Esophagus squamous epithelium (tissue), 5 donors: ENCODE results near the gene BTBD18. TPM values are rescaled to one million over a fixed set of nuclear protein-coding genes. Genes with fewer than 3 reads are reported as not detected.

ENCODE experiments used
- DNase-seq: peaks from one replicate; lab custom pipeline; 2025; lab: John Stamatoyannopoulos, UW
- H3K27ac ChIP-seq, 4 donors: fragments of 200-600 bp; sonication (generic); one replicate each; pipeline ENCODE4 v1.5.1; 2016 to 2019; ENCODE audit warnings: mild to moderate bottlenecking in 1 of 4
- H3K27me3 ChIP-seq, 4 donors: fragments of 200-600 bp; sonication (generic); 1 replicate in 3 of 4; 2 replicates in 1 of 4; pipeline versions ENCODE4 v1.5.1 to v1.6.0; 2017 to 2021; ENCODE audit warnings: antibody characterized with exemption in 1 of 4
- H3K36me3 ChIP-seq, 3 donors: fragments of 200-600 bp; sonication (generic); one replicate each; pipeline ENCODE4 v1.5.1; 2016 to 2019
- H3K4me1 ChIP-seq, 3 donors: fragments of 200-600 bp; sonication (generic); one replicate each; pipeline ENCODE4 v1.5.1; 2017 to 2019
- H3K4me3 ChIP-seq, 4 donors: fragments of 200-600 bp; sonication (generic); 1 replicate in 3 of 4; 2 replicates in 1 of 4; pipeline ENCODE4 v1.5.1; 2016 to 2019; ENCODE audit warnings: mild to moderate bottlenecking in 2 of 4, moderate library complexity in 1 of 4
- H3K9me3 ChIP-seq, 3 donors: fragments of 200-600 bp; sonication (generic); one replicate each; pipeline ENCODE4 v1.5.1; 2016 to 2019
- POLR2A ChIP-seq, 4 donors: fragments of 450-650 bp; IDR thresholded peaks; one replicate each; pipeline ENCODE4 v1.6.1; 2017; ENCODE audit warnings: antibody characterized with exemption in 4 of 4, mild to moderate bottlenecking in 4 of 4, moderate library complexity in 3 of 4
- WGBS, 2 donors: methylation state at CpG; one replicate each; pipeline ENCODE4 v1.1.5; 2018; 5-methylcytosine and 5-hydroxymethylcytosine counted together
- intact Hi-C: fragments of 100-400 bp; cut with DNase I; formaldehyde crosslinking; loops from one replicate; pipeline ENCODE4 v1.15.0; 2022
- total RNA-seq, 4 donors: library from RNA; depleted of rRNA; stranded (reverse); fragments of >200 nt; gene quantifications; one replicate each; pipeline ENCODE4 v1.1.0, GENCODE V29; 2016
- TF ChIP-seq, protein P1 (sequence below), 6 experiments: fragments of 450-650 bp in 4 of 6; fragments of 200-600 bp in 2 of 6; sonication (generic) in 2 of 6; IDR thresholded peaks; one replicate each; pipeline ENCODE4 v1.5.1; 2016 to 2019; ENCODE audit warnings: antibody characterized with exemption in 6 of 6, mild to moderate bottlenecking in 4 of 6, moderate library complexity in 4 of 6
- donor health status: DM: yes; HTN: yes; CAD: no.

Gene BTBD18
- total RNA-seq, 4 donors from 2014 or later = not detected

DNA sequence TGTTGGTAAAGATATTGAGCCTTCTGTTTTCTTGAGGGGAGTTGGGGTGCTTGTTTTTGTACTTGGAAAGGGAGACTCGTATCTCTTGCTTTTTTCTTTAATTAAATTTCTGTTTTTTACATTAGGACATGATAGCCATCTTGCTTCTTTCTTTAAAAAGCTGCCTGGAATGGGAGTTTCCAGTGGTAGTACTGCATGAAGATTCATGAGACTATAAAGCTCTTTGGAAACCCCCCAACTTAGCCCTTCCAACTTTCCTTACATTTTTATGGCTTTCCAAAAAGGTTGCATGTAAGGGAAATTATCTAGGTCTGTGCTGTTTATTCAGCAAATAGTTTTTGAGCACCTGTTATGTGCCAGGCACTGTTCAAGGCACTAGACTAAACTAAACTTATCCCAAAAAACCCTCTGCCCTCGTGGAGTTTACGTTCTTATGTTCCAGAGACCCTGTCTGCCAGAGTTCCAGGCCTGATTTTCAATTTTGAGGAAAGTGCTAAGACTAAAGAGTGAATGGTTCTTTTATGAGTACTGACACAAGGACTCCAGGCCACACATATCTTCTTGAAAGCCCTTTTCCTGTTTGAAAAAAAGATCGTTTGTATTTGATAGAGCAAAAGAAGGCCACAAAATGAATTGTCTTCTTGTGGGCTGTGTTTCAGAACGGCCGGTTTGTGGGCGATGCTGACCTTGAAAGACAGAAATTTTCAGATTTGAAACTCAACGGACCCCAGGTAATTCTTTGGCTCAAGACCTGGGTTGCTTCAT, 41.9 kb upstream of the BTBD18 start:
- H3K9me3 ChIP-seq = no peaks in the 10 kb centered on the region
- H3K27ac ChIP-seq = peak overlapping the region; percentile 68 to 92 (median 82)
- whole genome bisulfite sequencing, 2 donors = 66 to 71% methylated on average over 8 of the region's 8 CpGs
- peaks cover 21 to 96% (median 54%) of the 10 kb centered on the region in 3 donors for H3K4me1 ChIP-seq
- no peak for DNase-seq
- H3K36me3 ChIP-seq = peaks cover 9 to 74% (median 17%) of the 10 kb centered on the region in 3 donors
- intact Hi-C loops = no loop called here
- no peaks in the 10 kb centered on the region for H3K27me3 ChIP-seq
- H3K4me3 ChIP-seq = no peak overlapping the region
- no peak for TF ChIP-seq POLR2A (IDR thresholded peaks at IDR 0.05)
- TF ChIP-seq, protein P1, sequence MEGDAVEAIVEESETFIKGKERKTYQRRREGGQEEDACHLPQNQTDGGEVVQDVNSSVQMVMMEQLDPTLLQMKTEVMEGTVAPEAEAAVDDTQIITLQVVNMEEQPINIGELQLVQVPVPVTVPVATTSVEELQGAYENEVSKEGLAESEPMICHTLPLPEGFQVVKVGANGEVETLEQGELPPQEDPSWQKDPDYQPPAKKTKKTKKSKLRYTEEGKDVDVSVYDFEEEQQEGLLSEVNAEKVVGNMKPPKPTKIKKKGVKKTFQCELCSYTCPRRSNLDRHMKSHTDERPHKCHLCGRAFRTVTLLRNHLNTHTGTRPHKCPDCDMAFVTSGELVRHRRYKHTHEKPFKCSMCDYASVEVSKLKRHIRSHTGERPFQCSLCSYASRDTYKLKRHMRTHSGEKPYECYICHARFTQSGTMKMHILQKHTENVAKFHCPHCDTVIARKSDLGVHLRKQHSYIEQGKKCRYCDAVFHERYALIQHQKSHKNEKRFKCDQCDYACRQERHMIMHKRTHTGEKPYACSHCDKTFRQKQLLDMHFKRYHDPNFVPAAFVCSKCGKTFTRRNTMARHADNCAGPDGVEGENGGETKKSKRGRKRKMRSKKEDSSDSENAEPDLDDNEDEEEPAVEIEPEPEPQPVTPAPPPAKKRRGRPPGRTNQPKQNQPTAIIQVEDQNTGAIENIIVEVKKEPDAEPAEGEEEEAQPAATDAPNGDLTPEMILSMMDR (IDR thresholded peaks at IDR 0.05) = no peak

GRCh38 chr11:57792870-57793269, 41.3 kb upstream of the BTBD18 start:
- Histone ChIP-seq H3K36me3 (peaks cover 9 to 68% (median 17%) of the 10 kb centered on the region in 3 donors), H3K4me1 (peaks cover 24 to 96% (median 52%) of the 10 kb centered on the region in 3 donors), H3K9me3 (no peaks in the 10 kb centered on the region), H3K4me3 (peak overlapping the region in 1 of 4 donors; percentile 16), H3K27ac (peak overlapping the region; percentile 68 to 92 (median 82)), H3K27me3 (no peaks in the 10 kb centered on the region)
- intact Hi-C loops = no loop called here
- TF ChIP-seq, protein P1 (IDR thresholded peaks at IDR 0.05) = no peak
- TF ChIP-seq POLR2A (IDR thresholded peaks at IDR 0.05) = no peak
- DNase-seq = no peak

DNA sequence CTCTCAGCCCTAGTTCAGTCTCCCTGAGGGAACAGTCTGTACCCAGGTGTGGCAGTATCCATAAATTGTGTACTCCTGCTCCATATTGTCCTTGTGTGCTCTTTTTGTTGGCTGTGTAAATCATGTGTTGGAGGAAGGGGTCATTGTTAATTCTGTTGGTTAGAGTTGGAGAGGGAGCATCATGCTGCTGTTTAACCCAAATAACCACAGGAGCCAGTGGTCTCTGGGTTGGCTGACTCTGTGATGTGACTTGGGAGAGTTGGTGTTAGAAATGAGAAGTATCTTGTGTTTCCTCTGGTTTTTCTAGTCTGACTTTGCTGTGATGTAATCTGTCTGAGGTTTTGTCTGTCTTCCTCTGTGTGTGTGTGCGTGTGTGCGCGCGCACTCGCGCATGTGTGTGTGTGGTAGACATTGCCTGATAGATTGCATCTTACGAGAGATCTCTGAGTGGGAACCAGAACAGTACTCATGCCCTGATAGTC, 40.5 kb upstream of the BTBD18 start:
- DNase-seq = peak; percentile 62
- Histone ChIP-seq H3K9me3 (no peaks in the 10 kb centered on the region), H3K4me1 (peaks cover 28 to 96% (median 54%) of the 10 kb centered on the region in 3 donors), H3K27me3 (no peaks in the 10 kb centered on the region), H3K36me3 (peaks cover 9 to 60% (median 17%) of the 10 kb centered on the region in 3 donors), H3K4me3 (peak overlapping the region in 1 of 4 donors; percentile 16), H3K27ac (peak overlapping the region; percentile 68 to 92 (median 82))
- intact Hi-C loops = no loop called here
- 73 to 75% methylated on average over 7 of the region's 7 CpGs for WGBS, 2 donors
- TF ChIP-seq POLR2A (IDR thresholded peaks at IDR 0.05) = no peak
- TF ChIP-seq, protein P1 (IDR thresholded peaks at IDR 0.05) = no peak

DNA sequence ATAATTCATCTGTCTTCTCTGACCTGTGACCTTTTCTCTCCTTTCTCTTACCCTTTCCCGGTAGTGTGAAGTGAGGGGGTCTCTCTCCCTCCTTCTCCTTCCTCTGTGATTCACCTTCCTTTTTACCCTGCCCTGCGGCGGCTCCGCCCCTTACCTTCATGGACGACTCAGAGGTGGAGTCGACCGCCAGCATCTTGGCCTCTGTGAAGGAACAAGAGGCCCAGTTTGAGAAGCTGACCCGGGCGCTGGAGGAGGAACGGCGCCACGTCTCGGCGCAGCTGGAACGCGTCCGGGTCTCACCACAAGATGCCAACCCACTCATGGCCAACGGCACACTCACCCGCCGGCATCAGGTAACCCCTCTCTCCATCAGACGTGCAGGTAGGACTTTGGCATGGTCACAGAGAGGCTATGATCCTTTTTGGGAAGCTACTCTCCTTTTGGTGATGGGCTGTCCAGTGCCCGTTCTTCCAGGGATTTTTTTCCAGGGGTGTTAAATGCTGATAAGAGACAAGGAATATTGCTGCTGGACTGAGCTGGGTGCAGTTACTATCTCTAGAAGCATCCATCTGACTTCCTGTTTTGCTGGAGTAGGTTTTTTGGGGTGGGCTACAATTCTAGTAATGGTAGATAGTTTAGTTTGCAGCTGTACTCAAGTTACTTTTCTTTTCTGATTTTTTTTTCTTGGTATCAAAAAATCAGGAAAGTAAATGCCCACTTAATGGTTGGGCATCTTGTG, 39.9 kb upstream of the BTBD18 start:
- peaks cover 5 to 54% (median 13%) of the 10 kb centered on the region in 3 donors for H3K36me3 ChIP-seq
- H3K4me3 ChIP-seq = no peak overlapping the region
- peak overlapping the region; percentile 68 to 92 (median 82) for H3K27ac ChIP-seq
- TF ChIP-seq POLR2A (IDR thresholded peaks at IDR 0.05) = no peak
- TF ChIP-seq, protein P1 (IDR thresholded peaks at IDR 0.05) = no peak
- intact Hi-C loops = no loop called here
- DNase-seq = no peak
- WGBS, 2 donors = 77 to 86% methylated on average over 4 to 7 of the region's 22 CpGs
- no peaks in the 10 kb centered on the region for H3K9me3 ChIP-seq
- no peaks in the 10 kb centered on the region for H3K27me3 ChIP-seq
- peaks cover 35 to 96% (median 60%) of the 10 kb centered on the region in 3 donors for H3K4me1 ChIP-seq

GRCh38 chr11:57788703-57789088, 37.1 kb upstream of the BTBD18 start:
- no peak overlapping the region for H3K4me3 ChIP-seq
- H3K4me1 ChIP-seq = peaks cover 48 to 100% (median 73%) of the 10 kb centered on the region in 3 donors
- H3K9me3 ChIP-seq = no peaks in the 10 kb centered on the region
- intact Hi-C loops = no loop called here
- peak overlapping the region; percentile 2 to 92 (median 80) for H3K27ac ChIP-seq
- TF ChIP-seq POLR2A (IDR thresholded peaks at IDR 0.05) = no peak
- TF ChIP-seq, protein P1 (IDR thresholded peaks at IDR 0.05) = no peak
- H3K36me3 ChIP-seq = peaks cover 0 to 34% (median 0%) of the 10 kb centered on the region in 3 donors
- no peak for DNase-seq
- H3K27me3 ChIP-seq = no peaks in the 10 kb centered on the region
